Measurements from ENCODE around the gene ATF6.
"Not testable (repeated sequence)": the region's sequence is repeated elsewhere in the genome, so short reads cannot be mapped to it uniquely, and the experiment has no call there.

ATF6 gene

DNA sequence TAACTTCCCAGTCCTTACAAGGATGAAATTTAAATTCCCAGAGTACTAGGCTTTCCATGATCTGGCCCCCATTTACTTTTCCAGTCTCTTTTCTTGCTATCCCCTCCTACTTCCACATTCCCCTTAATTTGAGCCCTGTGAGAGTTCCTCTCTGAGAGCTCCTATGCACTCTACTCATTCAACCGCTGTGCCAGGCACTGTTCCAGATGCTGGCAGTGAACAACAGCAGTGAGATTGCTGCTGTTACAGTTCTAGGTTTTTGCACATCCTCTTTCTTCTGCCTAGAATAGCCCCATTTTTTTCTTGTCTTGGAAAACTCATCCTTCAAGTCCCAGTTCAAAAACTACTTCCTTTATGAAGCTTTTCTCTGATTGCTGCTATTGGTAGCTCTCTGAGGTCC lies 18.8 kb downstream of the ATF6 start:
- DNase-seq = no peak

DNA sequence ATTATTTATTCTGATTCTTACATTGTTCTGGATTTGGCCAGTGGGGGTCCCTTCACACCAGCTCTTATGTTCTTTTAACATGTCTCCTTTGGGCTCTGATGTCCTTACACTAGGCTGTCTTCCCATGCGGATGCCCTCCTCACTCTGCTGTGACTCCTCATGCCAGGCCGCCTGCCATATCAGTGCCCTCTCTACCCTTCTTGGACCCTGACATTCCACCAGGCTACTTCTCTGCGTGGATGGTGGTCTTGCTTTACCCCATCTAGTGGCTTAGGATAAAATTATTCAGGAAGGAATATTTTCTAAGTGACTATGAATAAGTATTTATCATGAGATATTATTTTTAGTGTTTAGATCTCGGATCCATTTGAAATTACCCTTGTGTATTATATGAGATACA lies 21.2 kb downstream of the ATF6 start:
- no peak for DNase-seq

DNA sequence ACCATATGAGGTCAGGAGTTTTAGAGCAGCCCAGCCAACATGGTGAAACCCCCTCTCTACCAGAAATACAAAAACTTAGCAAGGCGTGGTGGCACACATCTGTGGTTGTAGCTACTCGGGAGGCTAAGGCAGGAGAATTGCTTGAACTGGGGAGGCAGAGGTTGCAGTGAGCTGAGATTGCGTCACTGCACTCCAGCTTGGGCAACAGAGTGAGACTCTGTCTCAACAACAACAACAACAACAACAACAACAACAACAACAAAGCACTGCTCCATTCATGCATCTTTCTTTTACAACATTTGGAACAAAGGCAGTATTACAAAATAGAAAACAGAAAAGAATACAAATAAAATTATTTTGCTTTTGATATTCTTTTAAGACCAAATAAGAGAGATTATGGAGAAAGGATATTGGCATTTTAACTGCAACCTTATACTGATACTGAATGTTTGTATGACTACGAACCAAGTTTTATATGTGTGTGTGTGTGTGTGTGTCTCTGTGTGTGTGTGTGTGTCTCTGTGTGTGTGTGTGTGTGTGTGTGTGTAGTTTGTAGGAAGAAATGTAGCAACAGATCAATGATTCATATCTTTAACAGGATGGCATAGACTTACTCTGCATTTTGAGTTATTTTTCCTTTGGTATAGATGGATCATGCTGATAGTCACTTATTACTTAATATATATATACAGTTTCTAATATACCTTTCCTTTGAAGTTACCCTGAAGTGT lies 24.6 kb downstream of the ATF6 start:
- DNase-seq = no peak

DNA sequence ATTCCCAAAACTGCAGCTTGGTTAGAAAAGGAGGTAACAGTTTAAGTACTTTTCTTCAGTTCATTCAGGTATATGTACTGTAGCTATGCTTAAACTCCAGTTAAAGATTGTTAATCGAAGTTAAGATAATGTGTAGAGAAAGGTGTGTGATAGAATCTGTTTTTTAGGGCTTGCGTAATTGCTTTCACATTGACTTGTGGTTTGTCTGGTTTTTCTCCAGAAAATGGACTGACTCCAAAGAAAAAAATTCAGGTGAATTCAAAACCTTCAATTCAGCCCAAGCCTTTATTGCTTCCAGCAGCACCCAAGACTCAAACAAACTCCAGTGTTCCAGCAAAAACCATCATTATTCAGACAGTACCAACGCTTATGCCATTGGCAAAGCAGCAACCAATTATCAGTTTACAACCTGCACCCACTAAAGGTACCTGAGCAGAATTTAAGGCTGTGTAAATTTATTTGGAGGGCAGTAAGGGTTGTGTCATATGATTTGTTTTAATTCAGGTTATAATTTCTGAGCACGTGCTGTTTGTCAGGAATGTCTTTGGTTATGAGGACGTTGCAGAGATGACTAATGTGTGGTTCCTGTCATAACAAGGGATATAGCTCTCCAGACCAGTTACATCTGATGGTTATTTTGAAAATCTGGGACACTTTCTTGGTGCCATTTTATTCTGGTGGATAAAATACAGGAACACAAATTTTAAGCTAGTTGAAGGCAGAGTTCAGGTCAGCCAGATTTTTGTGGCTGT lies 26.0 kb downstream of the ATF6 start:
- DNase-seq = no peak

DNA sequence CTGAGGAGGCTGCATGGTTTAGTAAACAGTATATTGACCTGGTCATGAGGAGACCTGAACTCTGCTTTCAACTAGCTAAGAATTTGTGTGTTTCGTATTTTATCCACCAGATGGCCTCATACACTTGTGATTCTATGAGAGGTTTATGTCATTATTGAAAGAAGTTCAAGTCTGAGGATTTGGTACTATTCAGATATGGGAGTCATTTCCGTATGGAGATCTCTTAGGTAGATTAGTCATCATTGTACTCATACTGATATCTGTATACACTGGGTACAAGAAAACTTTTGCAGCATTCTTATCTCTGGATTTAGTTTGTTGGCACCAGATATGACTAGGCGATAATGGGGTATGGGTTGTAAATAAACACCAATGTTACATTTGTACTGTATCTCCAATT lies 26.6 kb downstream of the ATF6 start:
- peak; percentile 50 for DNase-seq

DNA sequence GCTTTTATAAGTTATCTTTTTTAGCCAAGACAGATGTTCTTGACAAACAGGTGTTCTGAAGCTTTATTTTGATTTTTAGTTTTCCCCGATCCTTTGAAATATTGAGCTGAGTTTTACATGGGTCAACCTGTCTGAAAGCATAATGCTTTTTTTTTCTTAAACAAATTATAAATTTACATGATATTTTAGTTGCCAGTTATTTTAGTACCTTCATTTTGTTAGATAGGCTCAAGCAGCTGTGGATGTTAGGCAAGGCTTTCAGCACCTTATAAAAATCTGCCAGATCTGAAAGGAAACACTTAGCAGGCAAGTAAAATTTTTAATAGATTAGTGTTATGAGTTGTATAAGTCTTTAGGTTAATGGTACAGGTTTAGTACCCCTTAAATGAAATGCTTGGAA lies 33.7 kb downstream of the ATF6 start:
- no peak for DNase-seq

- DNase-seq = no peak
Measured at GRCh38 chr1:161801955-161802354, 35.8 kb downstream of the ATF6 start.

- no peak for DNase-seq
Measured at GRCh38 chr1:161803181-161803580, 37.1 kb downstream of the ATF6 start.

GRCh38 chr1:161805399-161806197 lies 39.5 kb downstream of the ATF6 start:
- DNase-seq = no peak

- DNase-seq = not testable (repeated sequence)
Measured at GRCh38 chr1:161809202-161809601, 43.1 kb downstream of the ATF6 start.

DNA sequence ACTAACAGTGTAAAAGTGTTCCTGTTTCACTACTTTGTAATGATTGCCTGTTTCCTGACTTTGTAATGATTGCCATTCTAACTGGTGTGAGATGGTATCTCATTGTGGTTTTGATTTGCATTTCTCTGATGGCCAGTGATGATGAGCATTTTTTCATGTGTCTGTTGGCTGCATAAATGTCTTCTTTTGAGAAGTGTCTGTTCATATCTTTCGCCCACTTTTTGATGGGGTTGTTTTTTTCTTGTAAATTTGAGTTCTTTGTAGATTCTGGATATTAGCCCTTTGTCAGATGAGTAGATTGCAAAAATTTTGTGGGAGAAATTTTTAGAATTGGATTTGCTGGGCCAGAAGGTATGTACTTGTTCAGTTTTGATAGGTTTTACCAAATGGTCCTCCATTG lies 43.5 kb downstream of the ATF6 start:
- DNase-seq = not testable (repeated sequence)

DNA sequence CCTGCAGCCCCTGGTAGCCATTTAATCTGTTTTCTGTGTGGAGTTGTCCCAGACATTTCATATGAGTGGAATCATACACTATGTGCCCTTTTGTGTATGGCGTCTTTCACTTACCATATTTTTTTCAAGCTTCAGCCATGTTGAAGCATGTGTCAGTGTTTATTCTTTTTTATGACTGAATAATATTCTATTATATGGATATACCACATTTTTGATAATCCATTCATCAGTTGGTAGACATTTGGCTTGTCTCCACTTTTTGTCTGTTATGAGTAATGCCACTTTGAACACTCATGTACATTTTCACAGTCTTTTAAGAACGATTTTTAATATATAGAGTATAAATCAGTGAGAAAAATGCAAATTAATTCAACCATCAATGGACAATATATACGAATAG lies 44.7 kb downstream of the ATF6 start:
- no peak for DNase-seq

DNA sequence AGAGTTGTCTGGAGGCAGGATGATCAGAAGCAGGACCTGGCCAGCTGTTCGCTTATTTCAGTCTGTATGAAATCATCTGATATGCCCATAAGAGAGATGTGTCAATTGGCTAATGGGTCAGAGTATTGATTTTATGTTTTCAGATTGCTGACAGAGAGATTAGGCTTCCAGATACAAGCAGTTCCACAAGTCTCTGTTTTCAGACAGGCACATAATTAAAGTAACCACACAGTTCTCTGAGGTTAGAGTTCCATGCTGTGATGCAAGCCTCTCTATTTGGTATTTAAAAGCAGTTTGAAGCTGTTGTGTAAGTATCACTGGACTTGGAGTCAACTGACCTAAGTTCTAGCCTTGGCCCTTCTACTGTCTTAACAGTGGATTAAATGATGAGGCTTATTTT lies 50.1 kb downstream of the ATF6 start:
- no peak for DNase-seq

- DNase-seq = no peak
Measured at GRCh38 chr1:161817176-161817730, 51.1 kb downstream of the ATF6 start.

GRCh38 chr1:161820914-161821313 lies 54.8 kb downstream of the ATF6 start:
- DNase-seq = no peak

- no peak for DNase-seq
Measured at GRCh38 chr1:161824618-161825017, 58.5 kb downstream of the ATF6 start.

GRCh38 chr1:161825831-161826230 lies 59.7 kb downstream of the ATF6 start:
- DNase-seq = no peak

DNA sequence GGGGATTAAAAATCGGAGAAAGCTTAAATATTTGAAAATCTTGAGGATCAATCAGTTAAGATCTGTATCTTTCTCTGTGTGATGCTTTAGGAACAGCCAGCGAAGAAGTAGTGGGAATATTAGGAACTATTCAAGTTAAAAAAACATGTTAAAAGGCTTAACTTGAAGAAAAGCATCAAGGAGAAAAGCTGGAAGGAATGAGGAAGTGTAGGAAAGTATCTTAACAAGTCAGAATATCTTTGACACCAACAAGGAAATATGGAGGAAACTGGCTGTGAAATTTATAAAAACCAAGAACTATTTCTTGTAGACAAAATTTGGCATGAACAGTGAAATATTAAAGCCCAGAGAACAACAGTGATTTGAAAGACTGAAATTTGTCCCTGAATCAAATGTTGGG lies 60.4 kb downstream of the ATF6 start:
- no peak for DNase-seq

- DNase-seq = no peak
Measured at GRCh38 chr1:161827786-161828185, 61.7 kb downstream of the ATF6 start.

DNA sequence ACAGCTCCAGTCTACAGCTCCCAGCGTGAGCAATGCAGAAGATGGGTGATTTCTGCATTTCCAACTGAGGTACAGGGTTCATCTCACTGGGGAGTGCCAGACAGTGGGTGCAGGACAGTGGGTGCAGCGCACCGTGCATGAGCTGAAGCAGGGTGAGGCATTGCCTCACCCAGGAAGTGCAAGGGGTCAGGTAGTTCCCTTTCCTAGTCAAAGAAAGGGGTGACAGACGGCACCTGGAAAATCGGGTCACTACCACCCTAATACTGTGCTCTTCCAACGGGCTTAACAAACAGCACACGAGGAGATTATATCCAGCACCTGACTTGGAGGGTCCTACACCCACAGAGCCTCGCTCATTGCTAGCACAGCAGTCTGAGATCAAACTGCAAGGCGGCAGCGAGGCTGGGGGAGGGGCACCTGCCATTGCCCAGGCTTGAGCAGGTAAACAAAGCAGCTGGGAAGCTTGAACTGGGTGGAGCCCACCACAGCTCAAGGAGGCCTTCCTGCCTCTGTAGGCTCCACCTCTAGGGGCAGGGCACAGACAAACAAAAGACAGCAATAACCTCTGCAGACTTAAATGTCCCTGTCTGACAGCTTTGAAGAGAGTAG lies 66.3 kb downstream of the ATF6 start:
- not testable (repeated sequence) for DNase-seq

DNA sequence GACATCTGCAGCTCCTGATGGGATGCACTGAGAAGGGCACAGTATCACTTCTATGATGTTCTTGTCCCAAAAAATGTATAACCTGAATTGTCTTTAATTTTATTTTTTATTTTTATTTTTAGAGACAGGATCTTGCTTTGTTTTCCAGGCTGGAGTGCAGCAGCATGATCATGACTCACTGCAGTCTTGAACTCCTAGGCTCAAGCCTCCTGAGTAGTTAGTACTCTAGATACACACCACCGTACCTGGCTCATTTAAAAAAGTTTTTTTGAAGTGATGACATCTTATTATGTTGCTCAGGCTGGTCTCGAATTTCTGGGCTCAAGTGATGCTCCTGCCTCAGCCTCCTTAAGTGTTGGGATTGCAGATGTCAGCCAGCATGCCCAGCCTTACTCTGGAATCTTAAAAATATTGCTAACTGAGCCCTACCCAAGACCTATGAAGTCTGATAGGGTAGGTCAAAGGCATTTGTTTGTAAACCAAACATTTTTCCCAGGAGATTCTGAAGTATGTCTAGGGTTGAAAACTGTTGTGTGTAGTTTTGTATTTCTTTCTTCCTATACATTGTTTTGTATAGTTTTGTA lies 68.9 kb downstream of the ATF6 start:
- no peak for DNase-seq

GRCh38 chr1:161836018-161836417 lies 69.9 kb downstream of the ATF6 start:
- no peak for DNase-seq

DNA sequence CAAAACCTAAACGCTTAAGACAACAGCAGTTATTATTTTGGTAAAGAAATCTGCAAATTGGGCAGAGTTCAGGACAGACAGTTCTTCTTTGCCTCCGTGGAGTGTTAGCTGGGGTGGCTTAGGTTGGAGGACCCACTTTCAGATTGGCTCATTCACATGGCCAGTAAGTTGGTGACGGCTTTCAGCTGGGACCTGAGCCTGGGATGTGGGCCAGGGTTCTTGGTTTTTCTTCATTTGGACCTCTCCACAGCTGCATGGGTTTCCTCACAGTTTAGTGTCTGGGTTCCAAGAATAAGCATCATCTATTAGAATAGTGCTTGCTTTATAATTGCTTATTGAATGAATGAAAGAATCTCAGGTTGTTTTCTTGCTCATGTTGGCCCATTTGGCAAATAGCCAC lies 72.2 kb downstream of the ATF6 start:
- no peak for DNase-seq
